CD4-positive, alpha-beta T cell (primary cell): Measurements from ENCODE around the gene PAPPA. TPM values are rescaled to one million over a fixed set of nuclear protein-coding genes. Genes with fewer than 3 reads are reported as not detected.

Source experiments
- ATAC-seq: fragments of 200-7000 bp; cut with Tn5 transposase; one replicate; pipeline ENCODE4 v1.10.0; 2022; ENCODE audit warnings: mild to moderate bottlenecking; ENCODE audit not compliant: poor library complexity
- CTCF ChIA-PET: fragments of 350-600 bp; sonication (Branson Sonifier 250); formaldehyde crosslinking; loops from one replicate; lab custom pipeline; 2021; ENCODE audit warnings: antibody characterized with exemption, inconsistent platforms; lab: Charles Lee
- POLR2A ChIA-PET: fragments of 350-600 bp; sonication (Branson Sonifier 250); formaldehyde crosslinking; loops from one replicate; lab custom pipeline; 2021; ENCODE audit warnings: antibody characterized with exemption, inconsistent platforms; lab: Charles Lee
- DNase-seq, 14 experiments: peaks; one replicate each; pipeline ENCODE4 v3.0.0-alpha.2; 2013 to 2020; ENCODE audit warnings: mixed read lengths in 2 of 14
- H3K27ac ChIP-seq, 2 donors: one replicate each; pipeline versions ENCODE4 v1.5.1 to v1.7.0; 2013; ENCODE audit warnings: low read length in 2 of 2, low read depth in 1 of 2, mild to moderate bottlenecking in 1 of 2
- H3K27me3 ChIP-seq, 2 experiments: 1 replicate in 1 of 2; 2 replicates in 1 of 2; pipeline versions ENCODE4 v1.6.1 to v1.7.0; 2013; ENCODE audit warnings: low read length in 2 of 2, control low read depth in 1 of 2, mild to moderate bottlenecking in 1 of 2, moderate library complexity in 1 of 2; ENCODE audit not compliant: insufficient read depth in 2 of 2, control insufficient read depth in 1 of 2
- H3K36me3 ChIP-seq: one replicate; pipeline ENCODE4 v1.6.1; 2013; ENCODE audit warnings: low read length, control low read depth; ENCODE audit not compliant: insufficient read depth
- H3K4me1 ChIP-seq: one replicate; pipeline ENCODE4 v1.6.1; 2013; ENCODE audit warnings: low read length, control low read depth; ENCODE audit not compliant: insufficient read depth
- H3K4me3 ChIP-seq: one replicate; pipeline ENCODE4 v1.5.1; 2013; ENCODE audit warnings: mild to moderate bottlenecking, low read length, moderate library complexity
- H3K9me3 ChIP-seq, 2 experiments: 1 replicate in 1 of 2; 2 replicates in 1 of 2; pipeline versions ENCODE4 v1.6.1 to v1.7.0; 2013; ENCODE audit warnings: low read length in 2 of 2, mild to moderate bottlenecking in 2 of 2, control low read depth in 1 of 2, moderate library complexity in 1 of 2; ENCODE audit not compliant: control insufficient read depth in 1 of 2, insufficient read depth in 1 of 2
- H3K27ac Mint-ChIP-seq: one replicate; pipeline ENCODE4 v1.8.0; 2020; ENCODE audit warnings: mixed read lengths
- H3K27me3 Mint-ChIP-seq: one replicate; pipeline ENCODE4 v1.8.0; 2021; ENCODE audit warnings: mixed read lengths
- H3K36me3 Mint-ChIP-seq: one replicate; pipeline ENCODE4 v1.8.0; 2021; ENCODE audit warnings: low read depth, mixed read lengths
- H3K4me1 Mint-ChIP-seq: one replicate; pipeline ENCODE4 v1.8.0; 2021; ENCODE audit warnings: low read depth, mixed read lengths
- H3K4me3 Mint-ChIP-seq: one replicate; pipeline ENCODE4 v1.8.0; 2020; ENCODE audit warnings: mild to moderate bottlenecking, mixed read lengths
- H3K9me3 Mint-ChIP-seq: one replicate; pipeline ENCODE4 v1.8.0; 2020; ENCODE audit warnings: mixed read lengths
- intact Hi-C, 2 experiments: fragments of 100-400 bp; cut with DNase I in 1 of 2; cut with micrococcal nuclease in 1 of 2; formaldehyde crosslinking; loops; one replicate each; pipeline versions ENCODE4 v1.15.1 to v1.9.0; 2023 to 2025; cut with DNase I, micrococcal nuclease
- total RNA-seq, 174 experiments: library from RNA in 2 of 174; stranded (reverse) in 2 of 174; gene quantifications; one replicate each; pipeline ENCODE4 v1.2.3 and lab custom pipeline; 2021 to 2026
- TF ChIP-seq, protein P1 (sequence below): fragments of 200-600 bp; IDR thresholded peaks from one replicate; pipeline ENCODE4 v1.8.0; 2022; ENCODE audit warnings: antibody characterized with exemption, mild to moderate bottlenecking

PAPPA gene
- total RNA-seq, 2 experiments from 2014 or later, result 0.03 TPM; not detected in 1

DNA sequence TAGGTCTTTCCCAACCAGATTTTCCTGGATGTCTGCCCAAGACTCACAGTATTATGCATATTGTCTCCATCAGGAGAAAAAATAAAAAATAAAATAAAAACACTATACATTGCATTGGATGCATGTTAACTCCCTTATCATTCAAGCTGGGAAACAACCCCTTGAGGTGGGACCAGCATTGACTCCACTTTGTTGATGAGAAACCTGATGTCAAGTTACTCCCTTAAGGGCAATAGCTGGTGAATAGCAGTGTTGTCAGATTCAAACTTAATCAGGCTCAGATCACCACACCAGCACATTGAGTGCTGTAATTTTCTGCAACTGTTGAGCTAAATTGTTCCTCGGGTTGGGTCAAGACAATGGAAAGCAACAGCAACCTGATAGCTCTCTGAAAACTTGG is 269.6 kb downstream of the PAPPA start:
- DNase-seq, result no peak
- Mint-ChIP-seq H3K9me3 (no peaks in the 10 kb centered on the region), H3K4me3 (no peak overlapping the region), H3K36me3 (peaks cover 29% of the 10 kb centered on the region), H3K27me3 (no peaks in the 10 kb centered on the region), H3K4me1 (no peaks in the 10 kb centered on the region), H3K27ac (no peak overlapping the region)
- POLR2A ChIA-PET, result no interaction called here
- no peaks in the 10 kb centered on the region for H3K4me1 ChIP-seq
- no peaks in the 10 kb centered on the region for H3K36me3 ChIP-seq
- intact Hi-C loops, result no loop called here
- CTCF ChIA-PET, result no interaction called here
- TF ChIP-seq, protein P1, sequence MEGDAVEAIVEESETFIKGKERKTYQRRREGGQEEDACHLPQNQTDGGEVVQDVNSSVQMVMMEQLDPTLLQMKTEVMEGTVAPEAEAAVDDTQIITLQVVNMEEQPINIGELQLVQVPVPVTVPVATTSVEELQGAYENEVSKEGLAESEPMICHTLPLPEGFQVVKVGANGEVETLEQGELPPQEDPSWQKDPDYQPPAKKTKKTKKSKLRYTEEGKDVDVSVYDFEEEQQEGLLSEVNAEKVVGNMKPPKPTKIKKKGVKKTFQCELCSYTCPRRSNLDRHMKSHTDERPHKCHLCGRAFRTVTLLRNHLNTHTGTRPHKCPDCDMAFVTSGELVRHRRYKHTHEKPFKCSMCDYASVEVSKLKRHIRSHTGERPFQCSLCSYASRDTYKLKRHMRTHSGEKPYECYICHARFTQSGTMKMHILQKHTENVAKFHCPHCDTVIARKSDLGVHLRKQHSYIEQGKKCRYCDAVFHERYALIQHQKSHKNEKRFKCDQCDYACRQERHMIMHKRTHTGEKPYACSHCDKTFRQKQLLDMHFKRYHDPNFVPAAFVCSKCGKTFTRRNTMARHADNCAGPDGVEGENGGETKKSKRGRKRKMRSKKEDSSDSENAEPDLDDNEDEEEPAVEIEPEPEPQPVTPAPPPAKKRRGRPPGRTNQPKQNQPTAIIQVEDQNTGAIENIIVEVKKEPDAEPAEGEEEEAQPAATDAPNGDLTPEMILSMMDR, result no peak
- H3K27me3 ChIP-seq, result no peaks in the 10 kb centered on the region
- no peak overlapping the region for H3K4me3 ChIP-seq
- no peak for ATAC-seq
- H3K9me3 ChIP-seq, result no peaks in the 10 kb centered on the region
- H3K27ac ChIP-seq, result no peak overlapping the region

DNA sequence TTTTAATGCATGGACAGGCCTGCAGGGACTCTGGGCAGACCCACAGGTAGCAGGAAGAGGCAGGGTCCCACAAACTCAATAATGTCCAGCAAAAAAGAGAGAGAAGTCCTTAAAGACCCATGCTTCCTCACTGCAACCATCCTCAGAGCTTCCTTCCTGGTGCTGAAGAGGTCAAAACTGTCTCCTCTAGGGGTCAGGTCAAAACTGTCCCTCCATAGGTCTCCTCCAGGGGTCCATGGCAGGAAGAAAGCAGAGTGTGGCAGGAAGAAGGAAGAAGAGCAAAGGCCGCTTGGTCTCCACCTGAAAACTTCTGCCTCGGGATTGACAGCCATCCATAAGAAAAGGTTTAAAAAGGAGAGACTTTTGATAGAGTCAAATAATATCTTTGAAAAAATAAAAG is 271.7 kb downstream of the PAPPA start:
- Histone ChIP-seq H3K4me3 (no peak overlapping the region), H3K9me3 (no peaks in the 10 kb centered on the region), H3K36me3 (no peaks in the 10 kb centered on the region), H3K27ac (no peak overlapping the region), H3K27me3 (no peaks in the 10 kb centered on the region), H3K4me1 (no peaks in the 10 kb centered on the region)
- Mint-ChIP-seq H3K4me3 (no peak overlapping the region), H3K9me3 (no peaks in the 10 kb centered on the region), H3K4me1 (no peaks in the 10 kb centered on the region), H3K27ac (no peak overlapping the region), H3K27me3 (no peaks in the 10 kb centered on the region), H3K36me3 (peaks cover 21% of the 10 kb centered on the region)
- intact Hi-C loops, result no loop called here
- TF ChIP-seq, protein P1, result no peak
- ATAC-seq (no peak), DNase-seq (no peak)
- ChIA-PET CTCF (no interaction called here), POLR2A (no interaction called here)

DNA sequence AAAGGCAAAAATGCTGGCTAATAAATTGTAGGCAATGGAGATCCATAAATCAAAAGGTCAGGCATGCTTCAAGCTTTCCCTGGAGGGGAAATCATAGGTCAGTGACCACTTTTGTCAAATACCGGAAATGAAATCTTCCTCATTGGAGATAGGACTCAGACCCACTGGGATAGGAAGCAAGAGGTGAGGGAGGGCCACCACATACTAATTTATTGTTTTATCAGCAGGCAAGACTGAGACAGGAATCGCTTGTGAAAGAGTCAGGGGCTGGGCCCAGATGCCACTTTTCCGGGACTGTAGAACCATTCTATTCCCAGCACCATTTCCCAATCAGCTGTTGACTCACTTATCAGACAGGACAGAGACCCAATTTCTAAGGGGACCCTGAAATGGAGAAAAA is 277.3 kb downstream of the PAPPA start:
- Histone ChIP-seq H3K4me3 (no peak overlapping the region), H3K27me3 (no peaks in the 10 kb centered on the region), H3K4me1 (no peaks in the 10 kb centered on the region), H3K9me3 (no peaks in the 10 kb centered on the region), H3K36me3 (no peaks in the 10 kb centered on the region), H3K27ac (no peak overlapping the region)
- TF ChIP-seq, protein P1, result no peak
- Mint-ChIP-seq H3K4me1 (no peaks in the 10 kb centered on the region), H3K9me3 (no peaks in the 10 kb centered on the region), H3K27ac (no peak overlapping the region), H3K36me3 (peaks cover 5% of the 10 kb centered on the region), H3K27me3 (no peaks in the 10 kb centered on the region), H3K4me3 (no peak overlapping the region)
- intact Hi-C loops, result no loop called here
- ChIA-PET POLR2A (no interaction called here), CTCF (no interaction called here)
- ATAC-seq (no peak), DNase-seq (no peak)
